22Rv1 (cell line): Measurements from ENCODE around the gene PLEKHA4.
"Not testable (repeated sequence)": the region's sequence is repeated elsewhere in the genome, so short reads cannot be mapped to it uniquely, and the experiment has no call there.

Experiments used
- H3K27ac ChIP-seq: fragments of 450-650 bp; 2 replicates; pipeline ENCODE4 v1.5.1; 2017
- CTCF ChIP-seq: fragments of 450-650 bp; IDR thresholded peaks from 2 replicates; pipeline ENCODE4 v1.5.1; 2017; ENCODE audit warnings: mild to moderate bottlenecking
- ZFX ChIP-seq: fragments of 450-650 bp; IDR thresholded peaks from 2 replicates; pipeline ENCODE4 v1.6.1; 2017; ENCODE audit warnings: antibody characterized with exemption, borderline replicate concordance

PLEKHA4 gene

GRCh38 chr19:48853483-48853882 is 14.9 kb downstream of the PLEKHA4 start:
- H3K27ac ChIP-seq: peak overlapping the region; percentile 34; the same call in 1 of the 2 replicates
- TF ChIP-seq ZFX: no peak
- no peak for TF ChIP-seq CTCF

GRCh38 chr19:48852292-48852691 is 16.1 kb downstream of the PLEKHA4 start:
- peak overlapping the region; percentile 34 for H3K27ac ChIP-seq
- TF ChIP-seq CTCF (no peak), ZFX (no peak)

GRCh38 chr19:48846659-48847058 is 21.8 kb downstream of the PLEKHA4 start:
- H3K27ac ChIP-seq: not testable (repeated sequence)

- H3K27ac ChIP-seq: no peak overlapping the region
- TF ChIP-seq CTCF (no peak), ZFX (no peak)
These were observed 23.0 kb downstream of the PLEKHA4 start for GRCh38 chr19:48845384-48845783.

GRCh38 chr19:48844472-48844871 is 23.9 kb downstream of the PLEKHA4 start:
- no peak overlapping the region for H3K27ac ChIP-seq
- TF ChIP-seq ZFX (no peak), CTCF (no peak)

GRCh38 chr19:48842789-48843162 is 25.6 kb downstream of the PLEKHA4 start:
- H3K27ac ChIP-seq: no peak overlapping the region
- no peak for TF ChIP-seq ZFX
- peak; percentile 91 for TF ChIP-seq CTCF

- TF ChIP-seq ZFX (no peak), CTCF (no peak)
- no peak overlapping the region for H3K27ac ChIP-seq
These were observed 26.8 kb downstream of the PLEKHA4 start for GRCh38 chr19:48841571-48841970.

- TF ChIP-seq CTCF (no peak), ZFX (no peak)
- H3K27ac ChIP-seq: no peak overlapping the region
These were observed 27.4 kb downstream of the PLEKHA4 start for GRCh38 chr19:48841047-48841446.
